ENCODE data around the gene SPATA33. TPM values are rescaled to one million over a fixed set of nuclear protein-coding genes. Genes with fewer than 3 reads are reported as not detected.

Gene SPATA33
- total RNA-seq, 1 experiment from 2014 or later = 12.0 TPM

GRCh38 chr16:89629827-89630610 is 27.6 kb upstream of the SPATA33 start (continued):
- TF ChIP-seq ARID4B (CRISPR knock-in tag; IDR thresholded peaks at IDR 0.05; ENCODE audit: borderline replicate concordance) = no peak
- no peak for TF ChIP-seq TP53 (CRISPR knock-in tag; IDR thresholded peaks at IDR 0.05)
- no peak for TF ChIP-seq ZBTB21 (CRISPR knock-in tag; IDR thresholded peaks at IDR 0.05; ENCODE audit: borderline replicate concordance)
- TF ChIP-seq NFYB (CRISPR knock-in tag; conservative IDR thresholded peaks at IDR 0.05; ENCODE audit: low read depth) = no peak
- TF ChIP-seq ATF6 (CRISPR knock-in tag; IDR thresholded peaks at IDR 0.05) = no peak
- no peak for TF ChIP-seq IRF1 (CRISPR knock-in tag; IDR thresholded peaks at IDR 0.05)
- no peak for TF ChIP-seq EMX1 (CRISPR knock-in tag; IDR thresholded peaks at IDR 0.05)

GRCh38 chr16:89633064-89633631 is 24.5 kb upstream of the SPATA33 start:
- H3K27ac Mint-ChIP-seq = no peak overlapping the region
- peaks cover 3% of the 10 kb centered on the region; the same call in 1 of the 2 replicates for H3K9me3 Mint-ChIP-seq
- ATAC-seq (no peak), DNase-seq (ENCODE audit: low spot score) (no peak)
- H3K27me3 Mint-ChIP-seq (ENCODE audit: low read depth) = peaks cover 15% of the 10 kb centered on the region
- H3K4me1 Mint-ChIP-seq = no peaks in the 10 kb centered on the region
- TF ChIP-seq ATF2 (CRISPR knock-in tag; IDR thresholded peaks at IDR 0.05; ENCODE audit: borderline replicate concordance, low read depth) (no peak), AR (CRISPR knock-in tag; IDR thresholded peaks at IDR 0.05) (no peak), E2F5 (CRISPR knock-in tag; IDR thresholded peaks at IDR 0.05) (no peak), USF1 (CRISPR knock-in tag; IDR thresholded peaks at IDR 0.05) (no peak), PRDM15 (CRISPR knock-in tag; IDR thresholded peaks at IDR 0.05) (no peak), MLX (CRISPR knock-in tag; IDR thresholded peaks at IDR 0.05) (no peak), EMX1 (CRISPR knock-in tag; IDR thresholded peaks at IDR 0.05) (no peak), OVOL2 (CRISPR knock-in tag; IDR thresholded peaks at IDR 0.05; ENCODE audit: borderline replicate concordance) (no peak)
- H3K36me3 Mint-ChIP-seq = no peaks in the 10 kb centered on the region
- ChIA-PET CTCF (interaction anchor here (0.8 to 5.8 kb wide), 4 partner anchors 10 to 67 kb away, joined by 3 to 30 read pairs (median 4); no protein-coding TSS in a partner anchor), POLR2A (no interaction called here)
- H3K4me3 Mint-ChIP-seq = no peak overlapping the region

Data from WTC11 (cell line).